Skin epidermis (tissue), 12 donors: ENCODE data around the gene HIVEP3.

Experiments used
- H3K27ac ChIP-seq, 21 experiments: fragments of 200-600 bp; sonication (generic) in 11 of 21; one replicate each; pipeline ENCODE4 v1.5.0; 2020; ENCODE audit warnings: mild to moderate bottlenecking in 3 of 21, inconsistent platforms in 2 of 21, moderate library complexity in 2 of 21
- H3K4me3 ChIP-seq, 7 experiments: fragments of 200-600 bp; sonication (generic) in 2 of 7; one replicate each; pipeline ENCODE4 v1.5.0; 2020; ENCODE audit warnings: inconsistent platforms in 2 of 7, mild to moderate bottlenecking in 2 of 7, moderate library complexity in 1 of 7

HIVEP3 gene

GRCh38 chr1:41670217-41670957 is 248.3 kb downstream of the HIVEP3 start:
- Histone ChIP-seq H3K4me3 (no peak overlapping the region), H3K27ac (peak overlapping the region in 2 of 21 experiments; percentile 16 to 18)

GRCh38 chr1:41668967-41669366 is 249.8 kb downstream of the HIVEP3 start:
- H3K4me3 ChIP-seq: no peak overlapping the region
- H3K27ac ChIP-seq: no peak overlapping the region

GRCh38 chr1:41668054-41668660 is 250.6 kb downstream of the HIVEP3 start:
- peak overlapping the region in 5 of 21 experiments; percentile 7 to 96 (median 35) for H3K27ac ChIP-seq
- H3K4me3 ChIP-seq: no peak overlapping the region

- peak overlapping the region in 12 of 21 experiments; percentile 15 to 96 (median 48) for H3K27ac ChIP-seq
- H3K4me3 ChIP-seq: no peak overlapping the region
These were observed 251.6 kb downstream of the HIVEP3 start for GRCh38 chr1:41666981-41667631.

GRCh38 chr1:41665962-41666917 is 252.5 kb downstream of the HIVEP3 start:
- peak overlapping the region in 9 of 21 experiments; percentile 12 to 96 (median 47) for H3K27ac ChIP-seq
- no peak overlapping the region for H3K4me3 ChIP-seq

- Histone ChIP-seq H3K27ac (peak overlapping the region in 8 of 21 experiments; percentile 7 to 96 (median 56)), H3K4me3 (no peak overlapping the region)
These were observed 253.7 kb downstream of the HIVEP3 start for GRCh38 chr1:41664861-41665640.

- Histone ChIP-seq H3K27ac (peak overlapping the region in 11 of 21 experiments; percentile 23 to 97 (median 93)), H3K4me3 (no peak overlapping the region)
These were observed 254.9 kb downstream of the HIVEP3 start for GRCh38 chr1:41663671-41664400.

- Histone ChIP-seq H3K27ac (peak overlapping the region; percentile 70 to 97 (median 89)), H3K4me3 (peak overlapping the region; percentile 38 to 73 (median 57))
These were observed 255.8 kb downstream of the HIVEP3 start for GRCh38 chr1:41662765-41663437.

- peak overlapping the region; percentile 50 to 78 (median 59) for H3K4me3 ChIP-seq
- H3K27ac ChIP-seq: peak overlapping the region; percentile 70 to 97 (median 89)
These were observed 256.5 kb downstream of the HIVEP3 start for GRCh38 chr1:41662061-41662764.

GRCh38 chr1:41661428-41662060 is 257.2 kb downstream of the HIVEP3 start:
- H3K27ac ChIP-seq: peak overlapping the region in 17 of 21 experiments; percentile 7 to 88 (median 76)
- H3K4me3 ChIP-seq: peak overlapping the region; percentile 35 to 78 (median 54)

GRCh38 chr1:41660570-41661427 is 257.9 kb downstream of the HIVEP3 start:
- H3K27ac ChIP-seq: peak overlapping the region in 10 of 21 experiments; percentile 7 to 88 (median 80)
- H3K4me3 ChIP-seq: peak overlapping the region; percentile 35 to 78 (median 54)

GRCh38 chr1:41659903-41660302 is 258.8 kb downstream of the HIVEP3 start:
- Histone ChIP-seq H3K27ac (no peak overlapping the region), H3K4me3 (no peak overlapping the region)

- H3K4me3 ChIP-seq: no peak overlapping the region
- H3K27ac ChIP-seq: no peak overlapping the region
These were observed 259.6 kb downstream of the HIVEP3 start for GRCh38 chr1:41659159-41659495.

- Histone ChIP-seq H3K4me3 (no peak overlapping the region), H3K27ac (no peak overlapping the region)
These were observed 260.1 kb downstream of the HIVEP3 start for GRCh38 chr1:41658431-41659158.
